GM18907 (cell line): ENCODE results near the gene METAP1D.

ENCODE experiments used
- ATAC-seq: cut with Tn5 transposase; IDR thresholded peaks from one replicate; pipeline ENCODE4 v1.9.1; 2021; ENCODE audit warnings: mild to moderate bottlenecking, moderate library complexity; ENCODE audit not compliant: unreplicated experiment

Gene METAP1D

GRCh38 chr2:172129404-172129803 lies 129.7 kb downstream of the METAP1D start:
- ATAC-seq, result no peak
